ENCODE measurements around the gene RELL2. TPM values are rescaled to one million over a fixed set of nuclear protein-coding genes. Genes with fewer than 3 reads are reported as not detected.
A peak's percentile ranks its signal among the peaks of the same experiment; 100 is the strongest.

Gene RELL2
- total RNA-seq, 1 donor from 2014 or later = 1.1 TPM

DNA sequence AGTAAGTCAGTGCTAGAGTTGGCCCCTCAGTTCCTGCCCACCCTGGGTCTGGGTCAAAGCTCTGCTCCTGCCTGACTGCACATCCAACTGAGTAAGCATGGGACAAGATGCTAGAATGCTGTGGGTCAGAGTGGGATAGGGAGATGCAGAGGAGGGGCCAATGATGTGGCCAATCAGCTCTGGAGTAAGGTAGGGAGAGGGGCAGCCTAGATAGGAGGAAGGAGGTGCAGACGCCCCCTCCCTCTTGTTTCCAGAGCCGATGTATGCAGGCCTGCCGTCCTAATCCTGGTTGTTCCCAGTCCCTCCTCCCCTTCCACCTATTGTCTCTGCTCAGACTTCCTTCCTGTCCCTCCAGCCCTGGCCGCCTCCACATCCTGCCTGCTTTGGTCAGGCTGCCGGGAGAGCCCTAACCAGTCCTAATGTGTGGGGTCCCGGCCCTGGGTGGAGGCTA, 44.0 kb downstream of the RELL2 start:
- DNase-seq = peak; percentile 29

- no peak for DNase-seq
Measured at GRCh38 chr5:141681295-141681694, 44.5 kb downstream of the RELL2 start.

- DNase-seq = peak; percentile 32
Measured at GRCh38 chr5:141681695-141682641, 45.2 kb downstream of the RELL2 start, which contains the start of gene ARAP3. Gene ARAP3, minus strand, starts transcription at chr5:141682230. Its CDS starts 1,744 bp downstream, at chr5:141680486.

- DNase-seq = no peak
Measured at GRCh38 chr5:141683596-141684141, 46.9 kb downstream of the RELL2 start.

GRCh38 chr5:141685591-141685990, 48.8 kb downstream of the RELL2 start:
- no peak for DNase-seq

DNA sequence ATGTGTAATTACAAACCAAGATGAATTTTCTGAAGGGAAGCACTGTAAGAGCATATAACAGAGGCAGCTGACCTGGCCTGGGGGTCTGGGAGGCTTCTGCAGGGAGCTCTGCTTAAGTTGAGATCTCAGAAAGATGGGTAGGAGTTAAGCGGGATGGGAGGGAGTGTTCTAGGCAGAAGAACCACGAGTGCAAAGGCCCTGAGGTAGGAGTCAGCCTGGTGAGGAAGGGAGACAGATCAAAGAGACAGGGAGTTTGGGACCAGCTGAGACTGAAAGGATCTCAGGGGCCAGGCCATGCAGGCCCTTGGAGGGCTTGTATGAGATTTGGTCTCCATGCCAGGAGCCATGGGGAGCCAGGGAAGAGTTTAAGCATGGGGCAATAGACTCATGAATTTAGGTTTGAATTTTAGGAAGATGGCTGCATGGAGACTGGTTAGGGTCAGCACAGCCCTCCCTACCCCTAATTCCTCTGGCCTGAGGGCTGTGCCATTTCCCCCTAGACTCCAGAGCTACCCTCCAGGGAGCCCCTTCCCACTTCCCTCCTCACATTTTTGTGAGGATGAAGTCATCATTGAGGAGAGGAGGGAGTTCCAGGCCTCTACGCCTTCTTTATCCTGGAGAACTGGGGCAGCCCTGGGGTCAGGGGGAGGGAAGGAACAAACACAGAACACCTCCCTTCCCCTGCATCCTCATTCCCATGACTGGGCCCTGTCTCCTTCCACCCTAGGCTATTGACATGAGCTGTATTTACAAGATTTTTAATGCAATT, 50.0 kb downstream of the RELL2 start:
- DNase-seq = no peak

Small RNA genes within 50 kb of the gene (small RNA-seq; reads per million reads assigned to genes)
- gene RPS27AP10 (ENCODE audit: low replicate concordance) = not detected

Other genes starting within 250 kb of the RELL2 start
- 6.1 TPM for gene PCDHGB4, start 249.3 kb upstream of the RELL2 start, total RNA-seq
- 3.3 TPM for gene PCDHGA8, start 244.4 kb upstream of the RELL2 start, total RNA-seq
- gene PCDHGB5, start 239.1 kb upstream of the RELL2 start, total RNA-seq = 8.0 TPM
- gene PCDHGA9, start 234.2 kb upstream of the RELL2 start, total RNA-seq = 4.2 TPM
- 5.6 TPM for gene PCDHGB6, start 229.0 kb upstream of the RELL2 start, total RNA-seq
- 4.9 TPM for gene PCDHGA10, start 224.0 kb upstream of the RELL2 start, total RNA-seq
- 7.6 TPM for gene PCDHGB7, start 219.3 kb upstream of the RELL2 start, total RNA-seq
- gene PCDHGA11, start 215.9 kb upstream of the RELL2 start, total RNA-seq = 6.1 TPM
- 3.9 TPM for gene PCDHGA12, start 206.5 kb upstream of the RELL2 start, total RNA-seq
- gene PCDHGC3, start 161.0 kb upstream of the RELL2 start, total RNA-seq = 36.7 TPM
- 5.3 TPM for gene PCDHGC4, start 152.0 kb upstream of the RELL2 start, total RNA-seq
- 2.9 TPM for gene PCDHGC5, start 147.9 kb upstream of the RELL2 start, total RNA-seq
- 23.3 TPM for gene DIAPH1, start 18.0 kb upstream of the RELL2 start, total RNA-seq
- gene HDAC3, start 148 bp upstream of the RELL2 start, total RNA-seq = 60.5 TPM
- gene FCHSD1, start 14.4 kb downstream of the RELL2 start, total RNA-seq = 22.4 TPM
- 5.0 TPM for gene ARAP3, start 45.2 kb downstream of the RELL2 start, total RNA-seq
- gene PCDH1, start 241.4 kb downstream of the RELL2 start, total RNA-seq = 21.3 TPM